Osteoblast (primary cell): ENCODE results near the gene MYO3B. TPM values are rescaled to one million over a fixed set of nuclear protein-coding genes. Genes with fewer than 3 reads are reported as not detected.

Experiments used
- DNase-seq: peaks from one replicate; pipeline ENCODE4 v3.0.0; 2011; ENCODE audit warnings: low spot score, mixed read lengths; ENCODE audit not compliant: insufficient read length; ENCODE audit errors: missing footprints
- H2AFZ ChIP-seq: 2 replicates; pipeline ENCODE4 v1.6.0; 2011; ENCODE audit warnings: mild to moderate bottlenecking, low read length
- H3K27ac ChIP-seq: 2 replicates; pipeline ENCODE4 v1.5.1; 2011; ENCODE audit warnings: mild to moderate bottlenecking, low read depth, low read length, moderate library complexity
- H3K27me3 ChIP-seq: 2 replicates; pipeline ENCODE4 v1.6.0; 2012; ENCODE audit warnings: mild to moderate bottlenecking, control low read depth, inconsistent platforms, low read length, moderate library complexity; ENCODE audit not compliant: insufficient read depth
- H3K36me3 ChIP-seq: 2 replicates; pipeline ENCODE4 v1.5.1; 2011; ENCODE audit warnings: mild to moderate bottlenecking, low read length, control low read depth, moderate library complexity; ENCODE audit not compliant: insufficient read depth
- H3K4me1 ChIP-seq: 2 replicates; pipeline ENCODE4 v1.5.1; 2011; ENCODE audit warnings: mild to moderate bottlenecking, low read length, control low read depth, moderate library complexity; ENCODE audit not compliant: insufficient read depth
- H3K4me2 ChIP-seq: 2 replicates; pipeline ENCODE4 v1.6.0; 2011; ENCODE audit warnings: mild to moderate bottlenecking, low read length; ENCODE audit not compliant: insufficient read depth
- H3K4me3 ChIP-seq: fragments of 200-600 bp; sonication (generic); 3 replicates; pipeline ENCODE4 v1.5.1; 2012; ENCODE audit warnings: mild to moderate bottlenecking, low read length, inconsistent platforms; ENCODE audit not compliant: insufficient read depth
- H3K79me2 ChIP-seq: 2 replicates; pipeline ENCODE4 v1.6.0; 2012; ENCODE audit warnings: mild to moderate bottlenecking, low read length, control low read depth, inconsistent platforms; ENCODE audit not compliant: insufficient read depth
- H3K9me3 ChIP-seq: 2 replicates; pipeline ENCODE4 v1.5.1; 2011; ENCODE audit warnings: low read depth, low read length, control low read depth
- H4K20me1 ChIP-seq: 2 replicates; pipeline ENCODE4 v1.6.0; 2012; ENCODE audit warnings: mild to moderate bottlenecking, low read length, control low read depth; ENCODE audit not compliant: insufficient read depth
- total RNA-seq: library from RNA; depleted of rRNA; stranded (reverse); fragments of >200 nt; gene quantifications from 2 replicates; pipeline ENCODE4 v1.2.3, GENCODE V29; 2012
- TF ChIP-seq, protein P1 (sequence below): IDR thresholded peaks from 2 replicates; pipeline ENCODE4 v1.5.1; 2011; ENCODE audit warnings: mild to moderate bottlenecking, low read depth, low read length, moderate library complexity; ENCODE audit errors: extremely low read depth

MYO3B gene
- total RNA-seq, 1 donor = 0.36 TPM

DNA sequence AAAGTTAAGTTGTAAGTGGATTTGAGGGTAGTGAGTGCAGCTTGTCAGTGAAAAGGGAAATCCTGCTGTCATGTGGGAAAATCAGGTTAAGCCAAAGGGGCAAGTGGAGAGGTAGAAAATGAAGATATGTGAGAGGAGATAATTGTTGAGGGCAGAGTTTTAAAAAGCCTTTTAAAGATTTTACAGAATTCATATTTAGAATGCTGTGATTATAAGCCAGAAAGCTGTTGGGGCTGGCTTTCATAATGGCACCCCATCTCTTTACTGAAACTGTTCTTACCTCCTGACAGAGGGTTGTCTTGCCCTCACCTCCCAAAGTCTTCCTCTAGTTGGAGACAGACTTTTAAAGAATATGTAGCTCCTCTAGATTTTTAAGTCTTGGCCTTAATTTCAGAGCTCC lies 86.9 kb downstream of the MYO3B start:
- no peaks in the 10 kb centered on the region for H3K79me2 ChIP-seq
- no peak overlapping the region for H3K4me3 ChIP-seq
- no peak for DNase-seq
- H3K9me3 ChIP-seq = no peaks in the 10 kb centered on the region
- TF ChIP-seq, protein P1, sequence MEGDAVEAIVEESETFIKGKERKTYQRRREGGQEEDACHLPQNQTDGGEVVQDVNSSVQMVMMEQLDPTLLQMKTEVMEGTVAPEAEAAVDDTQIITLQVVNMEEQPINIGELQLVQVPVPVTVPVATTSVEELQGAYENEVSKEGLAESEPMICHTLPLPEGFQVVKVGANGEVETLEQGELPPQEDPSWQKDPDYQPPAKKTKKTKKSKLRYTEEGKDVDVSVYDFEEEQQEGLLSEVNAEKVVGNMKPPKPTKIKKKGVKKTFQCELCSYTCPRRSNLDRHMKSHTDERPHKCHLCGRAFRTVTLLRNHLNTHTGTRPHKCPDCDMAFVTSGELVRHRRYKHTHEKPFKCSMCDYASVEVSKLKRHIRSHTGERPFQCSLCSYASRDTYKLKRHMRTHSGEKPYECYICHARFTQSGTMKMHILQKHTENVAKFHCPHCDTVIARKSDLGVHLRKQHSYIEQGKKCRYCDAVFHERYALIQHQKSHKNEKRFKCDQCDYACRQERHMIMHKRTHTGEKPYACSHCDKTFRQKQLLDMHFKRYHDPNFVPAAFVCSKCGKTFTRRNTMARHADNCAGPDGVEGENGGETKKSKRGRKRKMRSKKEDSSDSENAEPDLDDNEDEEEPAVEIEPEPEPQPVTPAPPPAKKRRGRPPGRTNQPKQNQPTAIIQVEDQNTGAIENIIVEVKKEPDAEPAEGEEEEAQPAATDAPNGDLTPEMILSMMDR = no peak
- no peaks in the 10 kb centered on the region for H4K20me1 ChIP-seq
- no peak overlapping the region for H2AFZ ChIP-seq
- H3K27me3 ChIP-seq = no peaks in the 10 kb centered on the region
- H3K4me2 ChIP-seq = no peak overlapping the region
- H3K36me3 ChIP-seq = no peaks in the 10 kb centered on the region
- no peaks in the 10 kb centered on the region for H3K4me1 ChIP-seq
- no peak overlapping the region for H3K27ac ChIP-seq

DNA sequence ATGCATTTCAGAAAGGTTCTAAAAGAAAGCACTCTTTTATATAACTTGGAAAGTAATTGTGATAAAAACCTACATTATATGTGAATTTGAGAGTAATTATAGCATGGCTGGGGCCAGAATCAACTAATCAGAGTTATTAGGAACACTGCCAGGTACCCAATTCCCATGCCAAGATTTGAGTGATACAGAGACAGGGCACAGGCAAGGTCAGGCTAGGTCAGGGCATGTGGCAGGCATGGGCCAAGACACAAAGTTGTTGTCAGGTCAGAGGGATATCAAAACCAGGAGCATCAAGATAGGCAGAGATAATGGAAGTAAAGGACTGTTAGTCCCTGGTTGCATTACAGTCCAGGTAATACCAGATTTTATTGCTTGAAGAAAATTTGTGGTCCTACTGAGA lies 87.4 kb downstream of the MYO3B start:
- Histone ChIP-seq H3K27ac (no peak overlapping the region), H3K9me3 (no peaks in the 10 kb centered on the region), H3K4me2 (no peak overlapping the region), H3K4me1 (no peaks in the 10 kb centered on the region), H2AFZ (no peak overlapping the region), H3K27me3 (no peaks in the 10 kb centered on the region), H3K4me3 (no peak overlapping the region), H4K20me1 (no peaks in the 10 kb centered on the region), H3K79me2 (no peaks in the 10 kb centered on the region), H3K36me3 (no peaks in the 10 kb centered on the region)
- TF ChIP-seq, protein P1 = no peak
- no peak for DNase-seq

DNA sequence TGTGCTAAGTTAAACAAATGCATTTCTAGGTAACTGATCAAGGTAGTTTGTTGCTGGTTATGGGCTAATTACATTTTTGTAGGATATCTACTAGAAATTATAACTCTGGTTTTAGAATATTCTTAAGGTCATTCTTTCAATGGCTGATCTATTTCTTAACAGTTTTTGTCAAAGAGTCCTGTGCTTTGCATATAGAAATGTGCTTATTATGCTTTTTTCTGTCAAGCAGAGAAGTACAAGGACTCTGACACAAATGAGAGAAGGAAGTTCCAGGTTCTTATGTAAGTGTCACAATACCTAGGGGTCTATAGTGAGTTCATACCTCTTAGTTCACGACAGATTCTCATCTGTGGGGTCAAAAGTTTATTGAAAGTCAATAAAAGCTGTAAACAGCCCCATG lies 88.4 kb downstream of the MYO3B start:
- Histone ChIP-seq H4K20me1 (no peaks in the 10 kb centered on the region), H3K27ac (no peak overlapping the region), H3K4me3 (no peak overlapping the region), H2AFZ (no peak overlapping the region), H3K79me2 (no peaks in the 10 kb centered on the region), H3K4me2 (no peak overlapping the region), H3K4me1 (no peaks in the 10 kb centered on the region), H3K36me3 (no peaks in the 10 kb centered on the region), H3K9me3 (no peaks in the 10 kb centered on the region), H3K27me3 (no peaks in the 10 kb centered on the region)
- DNase-seq = no peak
- TF ChIP-seq, protein P1 = no peak

DNA sequence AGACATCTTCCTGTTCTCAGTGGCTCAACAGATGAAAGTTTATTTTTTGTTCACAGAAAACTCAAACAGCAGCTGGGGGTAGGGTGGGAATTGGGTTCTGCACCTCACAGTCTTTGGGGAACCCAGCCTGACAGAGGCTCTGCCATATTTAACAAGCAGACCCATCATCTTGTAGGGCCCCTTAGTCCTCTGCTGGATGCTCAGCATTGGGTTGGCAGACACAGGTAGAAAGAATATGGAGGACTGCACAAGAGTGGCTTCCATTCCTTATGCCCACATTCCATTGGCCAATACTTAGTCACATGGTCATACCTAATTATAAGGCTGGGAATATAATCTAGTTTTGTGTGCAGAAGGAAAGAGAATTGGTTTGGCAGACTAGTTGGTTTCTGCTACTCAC lies 89.1 kb downstream of the MYO3B start:
- Histone ChIP-seq H3K27ac (no peak overlapping the region), H3K4me2 (no peak overlapping the region), H3K79me2 (no peaks in the 10 kb centered on the region), H3K27me3 (no peaks in the 10 kb centered on the region), H4K20me1 (no peaks in the 10 kb centered on the region), H3K4me3 (no peak overlapping the region), H3K36me3 (no peaks in the 10 kb centered on the region), H3K9me3 (no peaks in the 10 kb centered on the region), H2AFZ (no peak overlapping the region), H3K4me1 (no peaks in the 10 kb centered on the region)
- no peak for DNase-seq
- TF ChIP-seq, protein P1 = no peak
